GM23338 (cell line): ENCODE data around the gene SNRNP35. TPM values are rescaled to one million over a fixed set of nuclear protein-coding genes. Genes with fewer than 3 reads are reported as not detected.

Experiments
- ATAC-seq: fragments of 200-7000 bp; cut with Tn5 transposase; 3 replicates; pipeline ENCODE4 v1.9.1; 2020
- DNase-seq: peaks from one replicate; pipeline ENCODE4 v3.0.0-alpha.2; 2015; ENCODE audit warnings: low spot score
- H2AFZ ChIP-seq: fragments of 200-600 bp; sonication (generic); 2 replicates; pipeline ENCODE4 v1.8.0; 2016; ENCODE audit warnings: antibody characterized with exemption, mild to moderate bottlenecking, moderate library complexity
- H3F3A ChIP-seq: fragments of 200-600 bp; sonication (generic); replicated peaks from 2 replicates; pipeline ENCODE4 v1.8.0; 2017; ENCODE audit warnings: antibody characterized with exemption, mixed run types, low read depth
- H3K27ac ChIP-seq: fragments of 200-600 bp; sonication (generic); 2 replicates; pipeline ENCODE4 v1.6.1; 2016; ENCODE audit warnings: low read depth
- H3K27me3 ChIP-seq: fragments of 200-600 bp; sonication (generic); 2 replicates; pipeline ENCODE4 v1.8.0; 2016; ENCODE audit warnings: mild to moderate bottlenecking, mixed run types, moderate library complexity; ENCODE audit not compliant: insufficient read depth
- H3K36me3 ChIP-seq: fragments of 200-600 bp; sonication (generic); 2 replicates; pipeline ENCODE4 v1.8.0; 2016; ENCODE audit warnings: mild to moderate bottlenecking; ENCODE audit not compliant: insufficient read depth
- H3K4me1 ChIP-seq: fragments of 200-600 bp; sonication (generic); 2 replicates; pipeline ENCODE4 v1.8.0; 2016; ENCODE audit warnings: mild to moderate bottlenecking, moderate library complexity; ENCODE audit not compliant: insufficient read depth
- H3K4me2 ChIP-seq: fragments of 200-600 bp; sonication (generic); 2 replicates; pipeline ENCODE4 v1.7.1; 2017; ENCODE audit warnings: mixed run types
- H3K4me3 ChIP-seq: fragments of 200-600 bp; sonication (generic); 2 replicates; pipeline ENCODE4 v1.6.1; 2016; ENCODE audit warnings: mixed run types
- H3K79me2 ChIP-seq: fragments of 200-600 bp; sonication (generic); replicated peaks from 2 replicates; pipeline ENCODE4 v1.8.0; 2017; ENCODE audit warnings: mild to moderate bottlenecking; ENCODE audit not compliant: insufficient read depth
- H3K9me2 ChIP-seq: fragments of 200-600 bp; sonication (generic); 2 replicates; pipeline ENCODE4 v1.8.0; 2017; ENCODE audit not compliant: insufficient read depth
- H4K20me1 ChIP-seq: fragments of 200-600 bp; sonication (generic); replicated peaks from 2 replicates; pipeline ENCODE4 v1.8.0; 2017; ENCODE audit warnings: mild to moderate bottlenecking; ENCODE audit not compliant: insufficient read depth
- H3K27ac Mint-ChIP-seq: 2 replicates; pipeline ENCODE4 v1.8.0; 2020; ENCODE audit warnings: inconsistent platforms, mild to moderate bottlenecking, moderate library complexity, mixed read lengths
- H3K27me3 Mint-ChIP-seq: 3 replicates; pipeline ENCODE4 v1.8.0; 2022; ENCODE audit warnings: low read depth, mild to moderate bottlenecking, moderate library complexity, mixed read lengths, inconsistent platforms; ENCODE audit not compliant: insufficient read depth, poor library complexity
- H3K36me3 Mint-ChIP-seq: 3 replicates; pipeline ENCODE4 v1.8.0; 2021; ENCODE audit warnings: low read depth, mild to moderate bottlenecking, inconsistent platforms, moderate library complexity, mixed read lengths
- H3K4me1 Mint-ChIP-seq: 3 replicates; pipeline ENCODE4 v1.8.0; 2020; ENCODE audit warnings: mild to moderate bottlenecking, inconsistent platforms, mixed read lengths
- H3K4me3 Mint-ChIP-seq: 3 replicates; pipeline ENCODE4 v1.8.0; 2021; ENCODE audit warnings: moderate library complexity, mild to moderate bottlenecking, inconsistent platforms, mixed read lengths
- H3K9me3 Mint-ChIP-seq: 3 replicates; pipeline ENCODE4 v1.8.0; 2020; ENCODE audit warnings: moderate library complexity, mild to moderate bottlenecking, inconsistent platforms, mixed read lengths
- CREB1 ChIP-seq: fragments of 250-450 bp; sonication (Bioruptor Pico); IDR thresholded peaks from 2 replicates; pipeline ENCODE4 v1.5.0; 2020; ENCODE audit warnings: low read depth, mild to moderate bottlenecking, moderate library complexity
- EZH2 ChIP-seq: fragments of 200-600 bp; sonication (generic); IDR thresholded peaks from one replicate; pipeline ENCODE4 v1.8.0; 2017; ENCODE audit warnings: antibody characterized with exemption, mild to moderate bottlenecking, low read depth; ENCODE audit not compliant: unreplicated experiment
- EZH2phosphoT487 ChIP-seq: fragments of 200-600 bp; sonication (generic); IDR thresholded peaks from one replicate; pipeline ENCODE4 v1.8.1; 2018; ENCODE audit warnings: antibody characterized with exemption; ENCODE audit not compliant: unreplicated experiment
- JUNB ChIP-seq: IDR thresholded peaks from one replicate; pipeline ENCODE4 v1.6.1; 2016; ENCODE audit warnings: antibody characterized with exemption; ENCODE audit not compliant: unreplicated experiment
- NANOG ChIP-seq: IDR thresholded peaks from 2 replicates; pipeline ENCODE4 v1.6.1; 2016; ENCODE audit warnings: antibody characterized with exemption, borderline replicate concordance
- POLR2AphosphoS5 ChIP-seq: IDR thresholded peaks from 2 replicates; pipeline ENCODE4 v1.6.1; 2016; ENCODE audit warnings: antibody characterized with exemption, low read depth
- STAT1 ChIP-seq: IDR thresholded peaks from one replicate; pipeline ENCODE4 v1.6.1; 2016; ENCODE audit warnings: antibody characterized with exemption; ENCODE audit not compliant: unreplicated experiment
- ZNF114 ChIP-seq: fragments of 250-450 bp; sonication (Bioruptor Pico); IDR thresholded peaks from 2 replicates; pipeline ENCODE4 v1.5.0; 2020; ENCODE audit warnings: mild to moderate bottlenecking, moderate library complexity
- ZNF331 ChIP-seq: fragments of 250-450 bp; sonication (Bioruptor Pico); IDR thresholded peaks from 2 replicates; pipeline ENCODE4 v1.5.0; 2020; ENCODE audit warnings: low read depth, mild to moderate bottlenecking, moderate library complexity
- polyA plus RNA-seq: library from polyadenylated mRNA; unstranded; fragments of >200 nt; fragmentation: Nextera tagmentation; extraction: Ambion mirVana; gene quantifications from 2 replicates; pipeline ENCODE4 v1.2.1, GENCODE V29; 2016
- total RNA-seq: library from RNA; depleted of rRNA; stranded (reverse); fragments of >200 nt; shearing (Covaris generic); gene quantifications from 2 replicates; pipeline ENCODE4 v1.2.3, GENCODE V29; 2014
- TF ChIP-seq, protein P1 (sequence below), 2 experiments: fragments of 200-600 bp in 1 of 2; sonication (generic) in 1 of 2; conservative IDR thresholded peaks; 2 replicates each; pipeline versions ENCODE4 v1.5.1 to v1.6.1; 2016 to 2017; ENCODE audit warnings: antibody characterized with exemption in 2 of 2, low read depth in 2 of 2, mild to moderate bottlenecking in 2 of 2, moderate library complexity in 1 of 2
- TF ChIP-seq, protein P2 (sequence below): IDR thresholded peaks from one replicate; pipeline ENCODE4 v1.6.1; 2018; ENCODE audit warnings: antibody characterized with exemption; ENCODE audit not compliant: unreplicated experiment
- TF ChIP-seq, protein P3 (sequence below): fragments of 250-450 bp; sonication (Bioruptor Pico); IDR thresholded peaks from 2 replicates; pipeline ENCODE4 v1.5.0; 2020; ENCODE audit warnings: mild to moderate bottlenecking, moderate library complexity
- TF ChIP-seq, protein P4 (sequence below): IDR thresholded peaks from 2 replicates; pipeline ENCODE4 v1.6.1; 2016; ENCODE audit warnings: antibody characterized with exemption

The SNRNP35 gene
- total and polyA plus RNA-seq, 2 experiments from 2014 or later = 8.4 to 38.4 TPM

DNA sequence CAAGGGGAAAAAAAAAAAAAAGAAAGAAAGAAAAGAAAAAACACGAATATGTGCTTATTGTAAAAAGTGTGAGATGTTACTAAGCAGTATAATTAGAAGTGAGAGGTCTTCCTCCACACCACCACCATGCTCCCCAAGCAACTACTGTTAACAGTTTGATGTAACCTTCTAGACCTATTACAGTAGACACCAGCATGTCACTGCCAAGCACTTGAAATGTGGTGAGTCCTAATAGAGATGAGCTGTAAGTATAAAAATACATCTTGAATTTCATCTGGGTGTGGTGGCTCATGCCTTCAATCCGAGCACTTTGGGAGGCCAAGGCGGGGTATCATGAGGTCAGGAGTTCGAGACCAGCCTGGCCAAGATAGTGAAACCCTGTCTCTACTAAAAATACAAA, 8.1 kb upstream of the SNRNP35 start:
- TF ChIP-seq CREB1 (no peak), ZNF114 (CRISPR knock-in tag) (no peak), ZNF331 (no peak), EZH2phosphoT487 (no peak), STAT1 (no peak), JUNB (no peak), POLR2AphosphoS5 (no peak), EZH2 (no peak), NANOG (no peak)
- TF ChIP-seq, protein P1, sequence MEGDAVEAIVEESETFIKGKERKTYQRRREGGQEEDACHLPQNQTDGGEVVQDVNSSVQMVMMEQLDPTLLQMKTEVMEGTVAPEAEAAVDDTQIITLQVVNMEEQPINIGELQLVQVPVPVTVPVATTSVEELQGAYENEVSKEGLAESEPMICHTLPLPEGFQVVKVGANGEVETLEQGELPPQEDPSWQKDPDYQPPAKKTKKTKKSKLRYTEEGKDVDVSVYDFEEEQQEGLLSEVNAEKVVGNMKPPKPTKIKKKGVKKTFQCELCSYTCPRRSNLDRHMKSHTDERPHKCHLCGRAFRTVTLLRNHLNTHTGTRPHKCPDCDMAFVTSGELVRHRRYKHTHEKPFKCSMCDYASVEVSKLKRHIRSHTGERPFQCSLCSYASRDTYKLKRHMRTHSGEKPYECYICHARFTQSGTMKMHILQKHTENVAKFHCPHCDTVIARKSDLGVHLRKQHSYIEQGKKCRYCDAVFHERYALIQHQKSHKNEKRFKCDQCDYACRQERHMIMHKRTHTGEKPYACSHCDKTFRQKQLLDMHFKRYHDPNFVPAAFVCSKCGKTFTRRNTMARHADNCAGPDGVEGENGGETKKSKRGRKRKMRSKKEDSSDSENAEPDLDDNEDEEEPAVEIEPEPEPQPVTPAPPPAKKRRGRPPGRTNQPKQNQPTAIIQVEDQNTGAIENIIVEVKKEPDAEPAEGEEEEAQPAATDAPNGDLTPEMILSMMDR (conservative IDR thresholded peaks at IDR 0.05; ENCODE audit: low read depth in 2 of 2) = no peak
- TF ChIP-seq, protein P2, sequence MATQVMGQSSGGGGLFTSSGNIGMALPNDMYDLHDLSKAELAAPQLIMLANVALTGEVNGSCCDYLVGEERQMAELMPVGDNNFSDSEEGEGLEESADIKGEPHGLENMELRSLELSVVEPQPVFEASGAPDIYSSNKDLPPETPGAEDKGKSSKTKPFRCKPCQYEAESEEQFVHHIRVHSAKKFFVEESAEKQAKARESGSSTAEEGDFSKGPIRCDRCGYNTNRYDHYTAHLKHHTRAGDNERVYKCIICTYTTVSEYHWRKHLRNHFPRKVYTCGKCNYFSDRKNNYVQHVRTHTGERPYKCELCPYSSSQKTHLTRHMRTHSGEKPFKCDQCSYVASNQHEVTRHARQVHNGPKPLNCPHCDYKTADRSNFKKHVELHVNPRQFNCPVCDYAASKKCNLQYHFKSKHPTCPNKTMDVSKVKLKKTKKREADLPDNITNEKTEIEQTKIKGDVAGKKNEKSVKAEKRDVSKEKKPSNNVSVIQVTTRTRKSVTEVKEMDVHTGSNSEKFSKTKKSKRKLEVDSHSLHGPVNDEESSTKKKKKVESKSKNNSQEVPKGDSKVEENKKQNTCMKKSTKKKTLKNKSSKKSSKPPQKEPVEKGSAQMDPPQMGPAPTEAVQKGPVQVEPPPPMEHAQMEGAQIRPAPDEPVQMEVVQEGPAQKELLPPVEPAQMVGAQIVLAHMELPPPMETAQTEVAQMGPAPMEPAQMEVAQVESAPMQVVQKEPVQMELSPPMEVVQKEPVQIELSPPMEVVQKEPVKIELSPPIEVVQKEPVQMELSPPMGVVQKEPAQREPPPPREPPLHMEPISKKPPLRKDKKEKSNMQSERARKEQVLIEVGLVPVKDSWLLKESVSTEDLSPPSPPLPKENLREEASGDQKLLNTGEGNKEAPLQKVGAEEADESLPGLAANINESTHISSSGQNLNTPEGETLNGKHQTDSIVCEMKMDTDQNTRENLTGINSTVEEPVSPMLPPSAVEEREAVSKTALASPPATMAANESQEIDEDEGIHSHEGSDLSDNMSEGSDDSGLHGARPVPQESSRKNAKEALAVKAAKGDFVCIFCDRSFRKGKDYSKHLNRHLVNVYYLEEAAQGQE = no peak
- TF ChIP-seq, protein P3, sequence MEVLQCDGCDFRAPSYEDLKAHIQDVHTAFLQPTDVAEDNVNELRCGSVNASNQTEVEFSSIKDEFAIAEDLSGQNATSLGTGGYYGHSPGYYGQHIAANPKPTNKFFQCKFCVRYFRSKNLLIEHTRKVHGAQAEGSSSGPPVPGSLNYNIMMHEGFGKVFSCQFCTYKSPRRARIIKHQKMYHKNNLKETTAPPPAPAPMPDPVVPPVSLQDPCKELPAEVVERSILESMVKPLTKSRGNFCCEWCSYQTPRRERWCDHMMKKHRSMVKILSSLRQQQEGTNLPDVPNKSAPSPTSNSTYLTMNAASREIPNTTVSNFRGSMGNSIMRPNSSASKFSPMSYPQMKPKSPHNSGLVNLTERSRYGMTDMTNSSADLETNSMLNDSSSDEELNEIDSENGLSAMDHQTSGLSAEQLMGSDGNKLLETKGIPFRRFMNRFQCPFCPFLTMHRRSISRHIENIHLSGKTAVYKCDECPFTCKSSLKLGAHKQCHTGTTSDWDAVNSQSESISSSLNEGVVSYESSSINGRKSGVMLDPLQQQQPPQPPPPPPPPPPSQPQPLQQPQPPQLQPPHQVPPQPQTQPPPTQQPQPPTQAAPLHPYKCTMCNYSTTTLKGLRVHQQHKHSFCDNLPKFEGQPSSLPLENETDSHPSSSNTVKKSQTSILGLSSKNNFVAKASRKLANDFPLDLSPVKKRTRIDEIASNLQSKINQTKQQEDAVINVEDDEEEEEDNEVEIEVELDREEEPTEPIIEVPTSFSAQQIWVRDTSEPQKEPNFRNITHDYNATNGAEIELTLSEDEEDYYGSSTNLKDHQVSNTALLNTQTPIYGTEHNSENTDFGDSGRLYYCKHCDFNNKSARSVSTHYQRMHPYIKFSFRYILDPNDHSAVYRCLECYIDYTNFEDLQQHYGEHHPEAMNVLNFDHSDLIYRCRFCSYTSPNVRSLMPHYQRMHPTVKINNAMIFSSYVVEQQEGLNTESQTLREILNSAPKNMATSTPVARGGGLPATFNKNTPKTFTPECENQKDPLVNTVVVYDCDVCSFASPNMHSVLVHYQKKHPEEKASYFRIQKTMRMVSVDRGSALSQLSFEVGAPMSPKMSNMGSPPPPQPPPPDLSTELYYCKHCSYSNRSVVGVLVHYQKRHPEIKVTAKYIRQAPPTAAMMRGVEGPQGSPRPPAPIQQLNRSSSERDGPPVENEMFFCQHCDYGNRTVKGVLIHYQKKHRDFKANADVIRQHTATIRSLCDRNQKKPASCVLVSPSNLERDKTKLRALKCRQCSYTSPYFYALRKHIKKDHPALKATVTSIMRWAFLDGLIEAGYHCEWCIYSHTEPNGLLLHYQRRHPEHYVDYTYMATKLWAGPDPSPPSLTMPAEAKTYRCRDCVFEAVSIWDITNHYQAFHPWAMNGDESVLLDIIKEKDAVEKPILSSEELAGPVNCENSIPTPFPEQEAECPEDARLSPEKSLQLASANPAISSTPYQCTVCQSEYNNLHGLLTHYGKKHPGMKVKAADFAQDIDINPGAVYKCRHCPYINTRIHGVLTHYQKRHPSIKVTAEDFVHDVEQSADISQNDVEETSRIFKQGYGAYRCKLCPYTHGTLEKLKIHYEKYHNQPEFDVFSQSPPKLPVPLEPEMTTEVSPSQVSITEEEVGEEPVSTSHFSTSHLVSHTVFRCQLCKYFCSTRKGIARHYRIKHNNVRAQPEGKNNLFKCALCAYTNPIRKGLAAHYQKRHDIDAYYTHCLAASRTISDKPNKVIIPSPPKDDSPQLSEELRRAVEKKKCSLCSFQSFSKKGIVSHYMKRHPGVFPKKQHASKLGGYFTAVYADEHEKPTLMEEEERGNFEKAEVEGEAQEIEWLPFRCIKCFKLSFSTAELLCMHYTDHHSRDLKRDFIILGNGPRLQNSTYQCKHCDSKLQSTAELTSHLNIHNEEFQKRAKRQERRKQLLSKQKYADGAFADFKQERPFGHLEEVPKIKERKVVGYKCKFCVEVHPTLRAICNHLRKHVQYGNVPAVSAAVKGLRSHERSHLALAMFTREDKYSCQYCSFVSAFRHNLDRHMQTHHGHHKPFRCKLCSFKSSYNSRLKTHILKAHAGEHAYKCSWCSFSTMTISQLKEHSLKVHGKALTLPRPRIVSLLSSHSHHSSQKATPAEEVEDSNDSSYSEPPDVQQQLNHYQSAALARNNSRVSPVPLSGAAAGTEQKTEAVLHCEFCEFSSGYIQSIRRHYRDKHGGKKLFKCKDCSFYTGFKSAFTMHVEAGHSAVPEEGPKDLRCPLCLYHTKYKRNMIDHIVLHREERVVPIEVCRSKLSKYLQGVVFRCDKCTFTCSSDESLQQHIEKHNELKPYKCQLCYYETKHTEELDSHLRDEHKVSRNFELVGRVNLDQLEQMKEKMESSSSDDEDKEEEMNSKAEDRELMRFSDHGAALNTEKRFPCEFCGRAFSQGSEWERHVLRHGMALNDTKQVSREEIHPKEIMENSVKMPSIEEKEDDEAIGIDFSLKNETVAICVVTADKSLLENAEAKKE (CRISPR knock-in tag) = no peak
- TF ChIP-seq, protein P4, sequence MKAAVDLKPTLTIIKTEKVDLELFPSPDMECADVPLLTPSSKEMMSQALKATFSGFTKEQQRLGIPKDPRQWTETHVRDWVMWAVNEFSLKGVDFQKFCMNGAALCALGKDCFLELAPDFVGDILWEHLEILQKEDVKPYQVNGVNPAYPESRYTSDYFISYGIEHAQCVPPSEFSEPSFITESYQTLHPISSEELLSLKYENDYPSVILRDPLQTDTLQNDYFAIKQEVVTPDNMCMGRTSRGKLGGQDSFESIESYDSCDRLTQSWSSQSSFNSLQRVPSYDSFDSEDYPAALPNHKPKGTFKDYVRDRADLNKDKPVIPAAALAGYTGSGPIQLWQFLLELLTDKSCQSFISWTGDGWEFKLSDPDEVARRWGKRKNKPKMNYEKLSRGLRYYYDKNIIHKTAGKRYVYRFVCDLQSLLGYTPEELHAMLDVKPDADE = no peak
- H3K79me2 ChIP-seq = no peaks in the 10 kb centered on the region
- H3K4me1 ChIP-seq = peaks cover 11% of the 10 kb centered on the region
- H3K27me3 Mint-ChIP-seq = peaks cover 11% of the 10 kb centered on the region
- no peak overlapping the region for H3K4me2 ChIP-seq
- no peaks in the 10 kb centered on the region for H3K36me3 Mint-ChIP-seq
- H4K20me1 ChIP-seq = no peaks in the 10 kb centered on the region
- 0 out of 2 replicates have a peak, but pooled peaks cover 3% of the 10 kb centered on the region for H3F3A ChIP-seq
- no peak overlapping the region for H3K27ac Mint-ChIP-seq
- no peak overlapping the region for H3K4me3 Mint-ChIP-seq
- H3K4me1 Mint-ChIP-seq = peaks cover 8% of the 10 kb centered on the region; the same call in 2 of the 3 replicates
- H3K9me3 Mint-ChIP-seq = no peaks in the 10 kb centered on the region
- H3K27ac ChIP-seq = no peak overlapping the region
- H3K27me3 ChIP-seq = no peaks in the 10 kb centered on the region
- ATAC-seq = no peak
- H3K9me2 ChIP-seq = no peaks in the 10 kb centered on the region
- no peaks in the 10 kb centered on the region for H3K36me3 ChIP-seq
- H2AFZ ChIP-seq = no peak overlapping the region
- no peak overlapping the region for H3K4me3 ChIP-seq
- DNase-seq = no peak
